NK-92 (cell line): ENCODE results near the gene HACD2.
"Not testable (repeated sequence)": the region's sequence is repeated elsewhere in the genome, so short reads cannot be mapped to it uniquely, and the experiment has no call there.

Source experiments
- DNase-seq: peaks from one replicate; lab custom pipeline; 2025; ENCODE audit not compliant: unreplicated experiment; lab: John Stamatoyannopoulos, UW

HACD2 gene

GRCh38 chr3:123527046-123527445 lies 57.8 kb downstream of the HACD2 start:
- no peak for DNase-seq

- no peak for DNase-seq
Observed at GRCh38 chr3:123526474-123526873, 58.4 kb downstream of the HACD2 start.

GRCh38 chr3:123525433-123525832 lies 59.4 kb downstream of the HACD2 start:
- DNase-seq, result no peak

GRCh38 chr3:123524981-123525380 lies 59.9 kb downstream of the HACD2 start:
- DNase-seq, result no peak

- DNase-seq, result no peak
Observed at GRCh38 chr3:123523023-123523412, 61.8 kb downstream of the HACD2 start.

- no peak for DNase-seq
Observed at GRCh38 chr3:123522320-123523022, 62.4 kb downstream of the HACD2 start.

GRCh38 chr3:123521179-123521969 lies 63.5 kb downstream of the HACD2 start:
- DNase-seq, result no peak

- no peak for DNase-seq
Observed at GRCh38 chr3:123520656-123521055, 64.2 kb downstream of the HACD2 start.

GRCh38 chr3:123518892-123519485 lies 65.9 kb downstream of the HACD2 start:
- DNase-seq, result no peak

- DNase-seq, result no peak
Observed at GRCh38 chr3:123511726-123512125, 73.1 kb downstream of the HACD2 start.

- no peak for DNase-seq
Observed at GRCh38 chr3:123511084-123511483, 73.8 kb downstream of the HACD2 start.

GRCh38 chr3:123508178-123508577 lies 76.7 kb downstream of the HACD2 start:
- DNase-seq, result no peak

GRCh38 chr3:123505820-123506219 lies 79.0 kb downstream of the HACD2 start:
- no peak for DNase-seq

GRCh38 chr3:123503203-123503602 lies 81.7 kb downstream of the HACD2 start:
- no peak for DNase-seq

GRCh38 chr3:123499322-123499721 lies 85.5 kb downstream of the HACD2 start:
- DNase-seq, result no peak

GRCh38 chr3:123498761-123499160 lies 86.1 kb downstream of the HACD2 start:
- no peak for DNase-seq

- DNase-seq, result no peak
Observed at GRCh38 chr3:123493912-123494311, 90.9 kb downstream of the HACD2 start.

- DNase-seq, result no peak
Observed at GRCh38 chr3:123491966-123492587, 92.8 kb downstream of the HACD2 start.

- DNase-seq, result no peak
Observed at GRCh38 chr3:123489400-123490004, 95.4 kb downstream of the HACD2 start.

- DNase-seq, result no peak
Observed at GRCh38 chr3:123488645-123489347, 96.1 kb downstream of the HACD2 start.

- not testable (repeated sequence) for DNase-seq
Observed at GRCh38 chr3:123487063-123487462, 97.8 kb downstream of the HACD2 start.
